ENCODE results near the gene VWA8.

The VWA8 gene

DNA sequence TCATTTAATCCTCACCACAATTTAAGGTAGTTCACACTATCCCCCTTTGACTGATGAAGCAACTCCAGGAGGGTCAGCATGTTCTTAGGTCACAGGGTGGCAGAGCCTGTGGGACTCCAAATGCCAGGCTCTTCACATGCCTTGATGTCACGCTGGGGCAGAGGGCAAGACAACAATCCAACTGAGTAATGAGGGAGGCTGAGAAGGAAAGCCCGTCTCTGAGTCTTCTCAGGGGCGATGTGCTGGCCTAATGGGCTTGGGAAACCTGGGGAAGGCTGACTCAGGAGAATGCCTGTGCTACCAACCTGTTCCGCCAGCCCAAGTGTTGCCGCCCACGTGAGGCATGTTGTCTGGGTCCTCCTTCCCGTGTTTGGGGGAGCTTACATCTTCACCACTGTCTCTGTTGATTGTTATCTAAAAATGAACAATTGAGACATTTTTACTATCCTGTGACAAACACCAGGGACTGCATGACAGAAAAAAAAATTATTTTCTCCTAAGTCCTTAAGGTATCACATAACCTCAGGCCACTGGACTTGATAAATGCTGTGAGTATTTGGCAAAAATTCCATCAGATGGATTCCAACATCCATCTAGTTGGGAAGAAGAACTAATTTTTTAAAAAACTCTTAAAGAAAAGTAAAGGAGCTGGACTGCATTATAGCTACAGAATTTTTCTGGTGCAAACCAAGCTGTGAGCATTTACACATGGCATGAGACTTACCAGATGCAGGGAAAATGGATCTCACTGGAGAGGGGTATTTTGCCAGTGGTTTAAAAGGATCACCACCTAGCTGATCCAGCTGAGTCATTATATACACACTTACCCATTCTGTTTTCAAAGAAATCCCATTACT lies 346.0 kb downstream of the VWA8 start:
- DNase-seq (ENCODE audit: low read depth, low spot score): no peak

DNA sequence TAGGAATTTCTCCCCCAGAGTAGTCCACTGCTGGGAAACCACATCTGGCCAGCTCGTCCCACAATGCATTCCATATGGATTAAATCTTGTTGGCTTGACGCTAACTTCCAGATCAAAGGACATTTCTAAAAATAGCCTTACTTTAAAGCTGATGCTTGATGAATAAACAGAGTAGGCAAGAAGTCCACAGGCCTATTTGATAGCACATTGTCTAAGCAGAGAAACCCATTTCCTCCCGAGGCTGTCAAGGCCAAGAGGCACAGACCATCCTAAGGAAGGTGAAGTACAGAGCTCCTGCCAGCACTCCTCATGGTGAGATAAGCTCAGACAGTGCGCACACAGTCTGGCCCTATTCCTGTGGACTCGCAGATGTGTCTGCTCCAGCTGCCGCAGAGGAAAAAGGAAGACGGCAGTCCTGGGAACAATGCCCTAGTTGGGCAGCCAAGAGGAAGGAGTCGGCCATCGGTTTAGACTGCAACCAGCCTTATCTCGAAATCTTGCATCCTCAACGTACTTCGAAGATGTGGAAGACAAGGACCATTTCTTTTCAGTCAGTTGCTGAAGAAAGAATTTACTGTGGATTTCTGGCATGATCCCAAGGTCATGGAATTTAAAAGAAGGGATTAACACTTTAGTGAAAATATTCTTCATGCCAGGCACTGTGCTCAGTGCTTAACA lies 346.8 kb downstream of the VWA8 start:
- no peak for DNase-seq (ENCODE audit: low read depth, low spot score)

DNA sequence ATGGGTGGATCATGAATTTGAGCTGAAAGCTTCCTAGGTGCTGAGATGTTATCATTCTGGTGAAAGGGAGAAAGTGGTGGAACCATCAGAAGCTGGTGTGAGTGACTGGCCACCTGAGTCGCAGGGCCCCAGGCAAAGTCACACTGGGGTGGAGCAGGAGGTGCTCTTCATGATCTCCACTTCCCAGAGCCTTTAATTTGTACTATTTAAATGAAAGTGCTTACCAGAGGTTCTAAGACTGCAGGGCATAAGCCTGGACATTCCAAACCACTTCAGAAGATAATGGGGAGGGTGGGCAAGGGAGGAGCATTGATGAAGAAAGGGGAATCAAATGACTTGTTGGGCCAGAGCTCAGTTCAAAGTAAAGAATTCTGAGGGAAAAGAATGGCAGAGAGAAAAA lies 347.4 kb downstream of the VWA8 start:
- DNase-seq (ENCODE audit: low read depth, low spot score): no peak

DNA sequence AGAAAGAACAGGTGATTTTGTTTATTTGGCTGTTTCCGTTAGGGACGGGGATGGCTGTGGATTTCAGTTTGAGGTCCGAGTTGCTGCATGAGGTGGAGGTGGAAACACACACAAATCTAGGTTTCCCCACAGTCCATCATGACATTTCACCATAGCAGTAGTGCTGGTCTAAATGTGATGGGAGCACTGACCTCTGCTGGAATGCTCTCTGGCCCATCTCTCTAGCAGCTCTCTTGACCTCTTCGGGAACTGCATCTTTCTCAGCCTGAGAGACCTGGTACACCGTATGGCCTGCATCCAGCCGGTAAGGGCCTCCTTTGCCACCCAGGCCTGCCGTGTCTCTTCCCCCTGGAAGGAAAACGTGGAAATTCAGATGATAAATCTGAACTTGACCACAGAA lies 349.5 kb downstream of the VWA8 start:
- DNase-seq (ENCODE audit: low read depth, low spot score): no peak

DNA sequence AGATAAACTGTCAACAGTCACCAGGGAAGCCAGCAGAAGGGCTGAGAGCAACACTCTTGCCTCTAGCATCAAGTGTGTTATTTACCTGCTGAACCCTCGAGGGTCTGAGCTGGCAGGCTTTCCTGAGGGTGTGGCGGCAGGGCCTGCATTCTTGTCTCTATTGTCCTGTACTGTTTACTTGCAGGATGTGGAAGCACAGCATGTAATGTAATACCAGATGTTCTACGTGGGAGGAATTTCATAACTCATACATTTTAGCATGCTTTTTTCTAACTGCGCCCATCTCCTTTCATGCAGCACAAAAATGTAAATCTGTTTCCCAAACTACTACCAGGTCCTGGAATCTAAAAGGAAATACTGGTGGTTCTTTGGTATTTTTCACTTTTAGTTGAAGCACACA lies 350.5 kb downstream of the VWA8 start:
- no peak for DNase-seq (ENCODE audit: low read depth, low spot score)

DNA sequence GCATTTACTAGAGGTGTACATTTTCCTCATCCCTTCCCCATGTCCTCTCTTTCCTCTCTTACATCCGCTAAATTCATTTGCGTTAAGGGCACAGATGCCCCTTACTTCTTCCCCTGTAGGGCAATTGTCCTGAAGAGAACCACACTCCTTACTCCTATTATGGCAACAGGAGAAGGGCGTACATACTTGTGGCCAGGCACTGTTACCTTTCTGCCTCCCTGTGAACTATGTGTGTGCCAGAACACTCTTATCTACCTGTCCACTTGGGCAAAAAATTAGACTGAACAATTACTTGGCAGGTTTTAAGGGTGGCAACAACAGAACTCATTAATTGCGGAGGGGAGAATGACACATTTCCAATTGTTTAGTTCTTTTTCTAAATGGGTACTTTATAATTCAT lies 351.1 kb downstream of the VWA8 start:
- DNase-seq (ENCODE audit: low read depth, low spot score): no peak

DNA sequence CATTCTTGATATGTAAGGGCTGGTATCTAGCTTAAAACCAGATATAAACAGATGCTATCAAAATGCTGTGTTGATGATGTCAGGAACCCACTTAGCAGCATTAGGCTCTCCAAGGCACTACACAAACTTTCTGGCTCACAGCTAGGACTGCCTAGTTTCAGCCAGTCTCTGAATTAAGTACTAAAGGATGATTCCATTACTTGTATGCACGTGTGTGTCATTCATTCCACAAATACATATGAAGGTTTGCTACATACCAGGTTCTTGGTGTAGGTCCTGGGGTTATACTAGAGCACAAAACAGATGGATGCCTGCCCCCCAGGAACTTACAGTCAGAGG lies 352.1 kb downstream of the VWA8 start:
- no peak for DNase-seq (ENCODE audit: low read depth, low spot score)

DNA sequence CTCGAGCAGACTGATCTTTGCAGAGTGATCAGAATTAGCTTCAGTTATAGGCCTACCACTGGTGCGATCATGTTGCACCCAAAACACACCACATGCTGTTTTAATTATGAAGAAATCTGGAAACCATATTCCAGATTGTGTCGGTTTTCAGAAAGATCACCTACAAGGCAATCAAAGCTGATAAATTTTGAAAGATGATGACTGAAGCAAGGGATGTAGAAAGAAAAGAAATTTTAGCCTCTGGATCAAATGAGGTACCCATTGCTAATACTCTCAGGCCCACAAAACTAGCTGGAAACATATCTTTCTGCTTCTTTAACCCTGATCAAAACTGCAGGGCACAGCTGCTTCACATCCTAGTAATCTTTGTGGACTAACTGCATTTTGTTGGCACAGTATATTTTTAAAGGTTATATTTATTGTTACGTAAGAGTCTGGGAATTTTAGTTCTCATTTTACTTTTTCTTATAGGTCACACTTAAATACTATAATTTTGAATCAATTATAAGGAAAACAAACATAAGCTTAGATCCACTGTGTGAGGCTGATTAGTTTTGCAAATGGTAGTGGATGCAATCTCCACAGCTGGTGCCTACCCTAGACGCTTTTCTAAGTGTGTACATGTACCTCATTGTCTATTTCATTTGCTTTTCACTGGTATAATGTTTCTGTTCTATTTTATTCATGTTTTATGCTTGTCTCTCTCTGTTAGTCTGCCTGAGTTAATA lies 352.6 kb downstream of the VWA8 start:
- no peak for DNase-seq (ENCODE audit: low read depth, low spot score)

DNA sequence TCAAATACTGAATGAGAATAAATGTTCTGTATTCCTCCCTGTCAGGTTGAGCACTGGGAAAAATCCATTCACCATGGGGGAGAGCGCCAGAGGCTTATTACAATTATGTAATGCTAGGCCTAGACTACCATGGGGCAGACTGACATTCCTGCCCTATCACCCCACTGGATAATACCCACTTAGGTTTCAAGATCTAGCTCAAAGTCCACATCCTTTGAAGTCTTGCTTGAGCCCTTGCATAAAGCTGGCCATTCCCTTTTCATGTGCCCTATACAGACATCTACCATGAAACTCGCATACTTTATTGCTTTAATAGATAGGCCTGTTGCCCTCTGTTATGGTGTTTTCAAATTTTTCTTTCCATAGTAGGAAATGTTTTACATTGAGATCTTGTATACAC lies 354.3 kb downstream of the VWA8 start:
- DNase-seq (ENCODE audit: low read depth, low spot score): no peak

DNA sequence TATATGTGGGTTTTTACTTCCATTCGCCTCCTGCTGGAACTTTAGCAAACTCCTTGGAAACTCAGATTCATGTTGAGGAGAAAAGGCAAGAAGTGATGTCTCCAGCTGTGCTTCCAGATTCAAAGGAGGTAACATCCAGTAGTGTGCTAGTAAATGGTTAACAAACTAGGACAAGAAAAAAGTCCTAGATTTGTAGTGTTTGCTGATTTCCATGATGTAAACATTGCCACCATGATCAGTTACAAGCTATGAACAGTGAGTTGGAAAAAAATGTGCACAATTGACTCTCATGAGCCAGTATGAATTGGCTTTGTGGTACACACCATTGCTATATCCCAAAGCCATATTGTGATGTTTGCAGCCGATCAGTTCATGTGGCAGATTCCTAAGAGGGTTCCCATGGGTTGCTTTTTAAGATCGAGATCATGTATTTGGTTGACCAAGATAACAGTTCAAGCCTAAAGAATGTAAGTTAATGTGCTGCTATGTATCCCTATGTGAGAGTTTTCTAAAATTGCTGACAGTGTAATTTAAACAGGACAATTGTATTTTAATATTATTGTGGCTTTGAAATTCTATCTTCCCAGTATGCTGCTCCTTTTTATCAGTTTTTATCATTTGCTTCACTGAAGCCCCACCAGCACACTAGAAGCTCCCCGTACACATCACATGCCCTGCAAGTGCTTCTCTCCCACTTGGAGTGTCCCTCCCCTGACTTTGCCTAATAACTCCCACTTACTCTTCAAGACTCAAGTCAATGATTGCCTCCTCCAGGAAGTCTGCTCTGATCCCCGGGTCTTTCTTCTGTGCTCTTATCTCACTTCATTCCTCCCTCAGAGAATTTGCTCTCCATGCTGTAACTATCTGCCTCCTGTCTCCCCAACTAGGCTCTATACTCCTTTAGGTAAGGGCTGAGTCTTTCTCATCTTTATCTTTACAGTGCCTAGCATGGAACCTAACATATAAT lies 355.3 kb downstream of the VWA8 start:
- no peak for DNase-seq (ENCODE audit: low read depth, low spot score)

DNA sequence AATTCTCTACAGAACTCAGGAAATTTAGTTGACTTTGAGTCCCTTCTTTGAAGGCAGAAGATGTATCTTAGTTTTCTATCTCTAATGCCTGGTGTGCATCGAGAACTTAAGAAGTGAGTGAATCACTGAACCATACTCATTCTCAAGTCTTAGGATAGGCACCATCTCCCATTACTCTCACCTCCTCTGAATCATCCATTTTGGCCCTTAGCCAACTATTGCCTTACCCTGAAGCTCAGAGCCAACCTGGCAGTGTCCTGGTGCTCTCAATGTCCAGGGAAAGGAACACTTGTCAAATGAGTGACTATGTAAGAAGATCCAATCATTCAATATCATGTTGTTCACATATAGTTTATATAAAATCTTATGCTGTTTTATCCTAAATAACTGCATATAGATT lies 357.0 kb downstream of the VWA8 start:
- DNase-seq (ENCODE audit: low read depth, low spot score): no peak

DNA sequence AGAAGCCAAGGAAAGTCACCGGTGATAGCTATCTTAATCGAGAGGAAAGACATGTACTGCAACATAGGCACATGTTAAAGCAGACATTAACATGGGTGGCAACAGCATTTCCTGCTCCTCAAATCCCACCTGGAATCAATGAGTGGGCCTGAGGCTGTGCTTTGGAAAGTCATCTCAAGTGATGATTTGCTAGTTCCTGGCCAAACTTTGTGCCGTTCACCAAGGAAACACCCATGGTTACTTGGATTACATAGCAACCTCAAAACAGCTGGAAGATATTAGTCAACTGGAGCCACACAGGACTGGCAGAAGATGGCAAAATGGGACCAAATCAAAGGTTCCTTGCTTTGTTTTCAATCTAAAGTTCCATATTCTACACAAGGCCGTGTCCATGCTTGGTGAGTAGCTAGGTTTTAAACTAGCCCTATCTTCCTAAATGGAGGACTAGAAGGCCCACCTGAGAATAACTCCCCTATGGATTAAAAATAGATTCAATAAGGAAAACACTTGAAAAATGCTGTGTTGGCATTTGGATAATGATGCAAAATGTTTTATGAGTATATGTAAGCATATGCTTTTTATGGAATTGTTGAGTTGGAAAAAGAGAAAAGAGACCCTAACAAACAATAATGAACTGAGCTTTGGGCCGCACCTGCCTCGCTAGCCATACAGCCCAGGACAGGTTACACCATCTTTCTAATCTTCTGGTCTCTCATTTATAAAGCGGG lies 359.0 kb downstream of the VWA8 start:
- DNase-seq (ENCODE audit: low read depth, low spot score): no peak

DNA sequence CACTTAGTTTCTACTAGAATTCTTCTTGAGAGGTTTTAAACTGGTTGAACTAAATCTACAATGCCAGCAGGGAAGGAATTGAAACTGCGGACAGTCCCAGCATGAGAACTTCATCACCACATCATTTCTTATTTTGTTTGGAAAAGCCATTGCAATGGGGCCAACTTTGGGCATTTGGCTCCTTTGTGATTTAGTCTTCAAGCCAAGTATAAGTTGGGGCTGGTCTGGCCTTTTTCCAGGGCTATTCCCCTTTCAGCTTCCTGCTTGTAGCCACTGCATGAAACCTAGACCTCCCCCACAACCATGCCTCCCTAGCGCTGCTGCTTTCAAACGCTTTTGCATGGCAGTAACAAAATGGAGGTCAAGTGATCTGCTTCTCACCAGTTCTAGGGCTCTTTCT lies 361.3 kb downstream of the VWA8 start:
- no peak for DNase-seq (ENCODE audit: low read depth, low spot score)

DNA sequence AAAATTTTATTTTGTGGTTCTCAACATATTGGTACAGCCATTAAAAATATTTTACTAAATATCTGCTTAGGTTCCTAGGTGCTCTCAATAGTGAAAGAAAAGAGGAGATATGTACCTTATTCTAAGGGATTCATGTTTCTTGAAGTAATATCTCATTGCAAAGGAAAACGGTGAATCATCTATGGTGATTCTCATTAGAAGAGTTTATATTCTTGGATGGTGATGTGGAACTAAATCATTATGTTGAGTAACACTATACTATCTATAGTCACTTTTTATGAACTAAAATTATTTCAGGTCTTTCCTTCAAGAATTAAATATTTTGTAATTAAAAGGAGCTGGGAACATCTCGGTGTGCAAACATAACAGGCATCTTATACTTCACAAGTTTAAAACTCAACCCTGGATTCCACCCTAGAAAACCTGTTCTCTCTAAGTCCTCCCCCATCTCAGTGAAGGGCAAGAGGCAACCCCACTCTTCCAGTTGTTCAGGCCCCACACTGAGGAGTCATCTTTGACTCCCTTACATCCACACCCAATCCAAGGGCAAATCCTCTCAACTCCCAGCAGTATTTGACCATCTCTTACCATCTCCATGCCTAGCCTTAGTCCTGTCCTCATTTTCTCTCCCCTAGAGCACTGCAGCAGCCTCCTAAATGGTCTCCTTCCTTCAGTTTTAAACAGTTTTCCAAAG lies 363.4 kb downstream of the VWA8 start:
- no peak for DNase-seq (ENCODE audit: low read depth, low spot score)

DNA sequence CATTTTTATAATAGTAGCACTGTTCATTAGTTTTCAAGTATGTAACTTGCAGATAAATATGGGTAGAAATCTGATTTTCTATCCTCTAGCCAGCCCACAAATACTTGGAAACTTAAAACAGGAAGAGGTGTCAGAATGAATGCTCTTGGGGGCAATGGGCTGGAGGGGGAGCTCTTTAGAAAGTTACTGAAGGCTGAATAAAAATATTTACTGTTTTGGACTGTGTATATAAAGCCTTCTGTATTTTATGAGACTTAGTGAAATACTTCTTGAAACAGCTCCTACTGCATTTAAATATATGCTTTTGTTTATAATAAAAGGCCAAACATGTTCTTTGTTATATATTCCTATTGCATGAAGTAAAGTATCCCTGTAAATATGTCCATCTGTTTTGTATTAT lies 364.7 kb downstream of the VWA8 start:
- DNase-seq (ENCODE audit: low read depth, low spot score): no peak

DNA sequence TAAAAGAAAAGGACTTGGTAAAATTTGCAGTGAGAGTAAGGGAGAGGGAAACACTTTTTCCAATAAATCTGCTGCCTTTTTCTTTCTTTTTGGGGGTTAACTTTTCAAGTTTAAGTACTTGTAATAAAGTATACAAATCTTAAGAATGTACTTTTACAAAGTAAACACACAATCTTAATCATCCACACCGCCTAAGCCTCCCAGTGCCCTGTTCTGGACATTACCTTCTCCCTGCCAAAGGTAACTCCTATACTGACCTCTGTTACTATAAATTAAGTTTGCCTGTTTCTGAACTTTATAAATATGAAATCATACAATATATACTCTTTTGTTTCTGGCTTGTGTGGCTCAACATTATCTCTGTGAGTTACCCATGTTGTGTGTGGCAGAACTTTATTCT lies 365.6 kb downstream of the VWA8 start:
- no peak for DNase-seq (ENCODE audit: low read depth, low spot score)

DNA sequence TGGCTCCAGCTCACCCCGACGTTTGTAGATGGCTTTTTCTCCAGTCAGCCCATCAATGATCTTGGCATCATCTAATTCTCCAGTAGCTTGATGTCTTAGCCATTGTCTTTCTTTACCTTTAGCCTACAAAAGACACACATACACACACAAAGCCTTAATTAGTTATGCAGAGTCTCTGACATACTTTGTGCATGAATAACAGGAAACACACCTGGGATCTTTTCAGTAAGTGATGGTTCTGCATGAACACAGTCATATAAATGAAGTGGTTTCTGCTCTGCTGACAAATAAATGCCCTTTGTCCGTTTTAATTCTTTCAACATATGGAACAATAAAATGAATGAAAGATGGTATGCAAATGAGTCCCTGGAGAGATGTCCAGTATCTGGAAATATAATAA lies 370.3 kb downstream of the VWA8 start:
- no peak for DNase-seq (ENCODE audit: low read depth, low spot score)

DNA sequence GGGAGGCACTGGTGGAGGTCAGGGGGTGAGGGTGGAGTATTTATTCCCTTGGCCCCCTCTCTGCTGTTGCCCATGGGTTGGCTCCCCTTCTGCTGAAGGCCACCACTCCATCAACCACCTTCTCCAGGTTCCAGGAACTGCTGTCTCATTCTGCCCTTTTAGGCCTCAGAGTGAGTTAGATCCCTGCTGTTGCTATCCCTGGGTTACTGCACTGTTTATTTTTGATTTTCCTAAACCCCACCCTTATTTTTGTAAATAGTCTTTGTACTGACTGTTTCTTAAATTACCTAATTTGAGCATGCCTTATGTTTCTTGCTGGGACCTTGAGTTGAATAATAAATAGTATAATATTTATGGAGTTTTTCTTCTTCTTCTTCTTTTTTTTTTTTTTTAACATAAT lies 370.8 kb downstream of the VWA8 start:
- DNase-seq (ENCODE audit: low read depth, low spot score): no peak

DNA sequence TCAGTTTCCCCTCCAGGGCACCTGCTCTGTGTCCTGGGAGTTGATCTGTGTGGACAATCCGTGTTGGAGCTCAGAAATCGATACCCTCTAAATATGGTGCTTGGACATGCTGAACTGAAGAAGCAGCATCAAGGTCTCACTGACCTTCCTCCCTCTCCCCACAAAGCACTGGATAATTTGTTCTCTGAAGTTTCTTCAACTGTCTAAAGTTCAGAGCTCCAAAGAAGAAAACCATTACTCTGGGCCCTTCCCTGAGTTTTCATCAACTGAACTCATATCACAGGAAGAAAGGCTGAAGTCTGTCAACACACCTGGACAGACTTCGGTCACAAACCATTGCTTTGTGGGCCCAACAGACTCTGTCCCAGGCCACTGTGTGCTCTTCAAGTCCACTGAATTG lies 371.5 kb downstream of the VWA8 start:
- DNase-seq (ENCODE audit: low read depth, low spot score): no peak

DNA sequence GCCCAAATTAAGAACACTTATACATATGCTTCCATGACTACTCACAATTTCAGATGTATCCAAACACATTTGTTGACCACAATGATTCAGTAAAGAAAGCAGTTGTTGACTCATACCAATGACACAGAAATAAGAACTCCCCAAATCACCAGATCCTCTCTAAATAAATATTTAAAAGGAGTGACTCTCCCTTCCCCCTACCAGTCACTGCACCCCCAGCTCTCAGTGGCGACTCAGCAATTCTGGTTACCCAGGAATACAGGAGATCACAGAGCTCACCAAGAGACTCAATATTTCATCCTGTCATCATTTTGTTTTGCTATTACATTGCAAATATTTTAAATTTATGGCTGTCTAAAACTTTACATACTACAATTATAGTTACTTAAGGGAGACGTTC lies 372.0 kb downstream of the VWA8 start:
- no peak for DNase-seq (ENCODE audit: low read depth, low spot score)

Measured in activated naive CD8-positive, alpha-beta T cell treated with anti-CD3 and anti-CD28 coated beads, Interleukin-2, amount 50 U/mL, for 16 hours (primary cell).